GM21737 (cell line): ENCODE data around the gene ZBTB45.

Experiments
- ATAC-seq: cut with Tn5 transposase; IDR thresholded peaks from one replicate; pipeline ENCODE4 v1.9.1; 2021; ENCODE audit warnings: mild to moderate bottlenecking, moderate library complexity; ENCODE audit not compliant: unreplicated experiment

Gene ZBTB45

GRCh38 chr19:58519355-58520256 lies at the start of gene ZBTB45:
Gene ZBTB45, minus strand, starts transcription at chr19:58519810. Its CDS starts 2,137 bp downstream, at chr19:58517673.
- peak; percentile 75 for ATAC-seq

- no peak for ATAC-seq
These were observed 49.0 kb upstream of the ZBTB45 start for GRCh38 chr19:58568453-58569130.

DNA sequence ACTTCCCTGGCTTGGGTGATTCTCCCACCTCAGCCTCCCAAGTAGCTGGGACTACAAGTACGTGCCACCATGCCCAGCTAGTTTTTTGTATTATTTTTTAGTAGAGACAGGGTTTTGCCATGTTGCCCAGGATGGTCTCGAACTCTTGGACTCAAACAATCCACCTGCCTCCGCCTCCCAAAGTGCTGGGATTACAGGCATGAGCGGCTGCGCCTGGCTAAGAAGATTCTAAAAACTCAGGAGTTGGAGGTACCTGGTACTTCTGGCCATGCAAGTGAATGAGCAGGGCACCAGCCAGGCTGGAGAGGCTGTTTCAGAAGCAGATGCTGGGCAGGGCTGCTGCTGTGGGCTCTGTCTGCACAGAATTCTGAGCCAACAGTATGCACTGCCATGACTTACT lies 47.4 kb upstream of the ZBTB45 start:
- no peak for ATAC-seq

DNA sequence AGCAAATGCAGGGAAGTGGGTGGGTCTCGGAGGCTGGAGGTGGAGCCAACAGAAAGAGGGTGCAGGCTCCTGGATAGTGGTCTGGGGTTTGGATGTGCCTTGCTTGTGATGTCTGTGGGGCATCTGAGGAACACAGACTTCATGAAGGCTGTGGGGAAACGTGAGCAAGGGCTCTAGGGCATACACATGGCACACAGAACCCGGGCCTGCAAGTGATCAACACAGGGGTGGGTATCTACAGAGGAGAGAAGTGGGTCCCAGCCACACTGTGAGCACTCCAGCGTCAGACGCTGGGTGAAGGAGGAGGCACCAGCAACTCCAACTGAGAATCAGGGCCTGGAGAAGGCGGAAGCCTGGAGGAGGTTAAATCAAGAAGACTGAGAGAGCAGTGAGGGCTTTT lies 44.2 kb upstream of the ZBTB45 start:
- no peak for ATAC-seq

- no peak for ATAC-seq
These were observed 43.5 kb upstream of the ZBTB45 start for GRCh38 chr19:58563034-58563573.

GRCh38 chr19:58562122-58563033 lies 42.8 kb upstream of the ZBTB45 start:
- ATAC-seq = no peak

DNA sequence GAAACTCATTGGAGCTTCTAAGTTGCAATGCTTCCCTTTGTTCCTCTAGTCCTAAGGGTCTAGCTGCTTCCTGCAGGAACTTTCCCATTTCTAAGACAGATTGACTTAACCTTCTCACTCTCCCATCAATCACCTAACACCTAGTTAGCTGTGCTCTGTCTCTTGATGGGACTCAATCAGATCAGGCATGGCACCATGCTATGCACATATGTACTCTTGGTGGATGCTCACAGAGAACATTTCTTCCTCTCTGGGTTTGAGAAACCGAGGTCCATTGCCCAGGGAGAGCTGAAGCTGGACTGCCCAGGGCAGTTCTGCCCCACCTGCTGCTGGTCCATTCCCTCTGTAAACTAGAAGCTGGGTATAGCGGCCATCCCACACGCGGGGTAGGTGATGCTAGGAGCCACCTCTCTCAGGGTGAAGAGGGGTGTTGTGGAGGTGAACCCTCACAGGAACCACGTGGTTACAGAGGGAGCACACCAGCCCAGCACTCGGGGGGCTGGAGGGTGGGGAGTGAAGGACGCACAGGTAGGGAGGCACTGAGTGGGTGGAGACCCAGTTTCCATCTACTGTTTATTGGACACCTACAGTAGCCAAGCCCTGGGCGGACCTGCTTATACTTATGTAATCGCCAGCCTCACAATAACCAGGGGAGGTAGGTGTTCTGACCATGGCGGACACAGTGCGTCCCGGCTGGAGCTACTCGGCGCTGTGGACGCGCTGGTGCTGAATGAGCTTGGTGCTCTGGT lies 41.9 kb upstream of the ZBTB45 start:
- ATAC-seq = no peak

DNA sequence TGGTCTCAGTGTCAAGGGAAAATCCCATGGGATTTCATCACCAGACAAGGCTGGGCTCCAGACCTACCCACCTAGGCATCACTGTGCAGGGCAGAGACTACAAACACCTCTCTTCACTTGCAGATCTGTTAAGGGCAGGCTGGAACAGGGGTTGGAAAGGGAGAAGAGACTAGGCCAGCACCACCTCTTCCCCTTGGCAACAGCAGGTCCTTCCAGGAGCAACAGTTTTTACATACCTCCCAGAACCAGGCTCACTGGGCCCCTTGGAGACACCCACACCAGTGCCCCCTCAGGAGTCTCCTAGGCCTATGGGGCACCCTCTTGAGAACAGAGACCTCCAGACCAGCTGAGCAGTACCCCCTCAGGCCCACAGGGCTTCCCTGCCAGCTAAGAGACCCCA lies 41.3 kb upstream of the ZBTB45 start:
- ATAC-seq = no peak

DNA sequence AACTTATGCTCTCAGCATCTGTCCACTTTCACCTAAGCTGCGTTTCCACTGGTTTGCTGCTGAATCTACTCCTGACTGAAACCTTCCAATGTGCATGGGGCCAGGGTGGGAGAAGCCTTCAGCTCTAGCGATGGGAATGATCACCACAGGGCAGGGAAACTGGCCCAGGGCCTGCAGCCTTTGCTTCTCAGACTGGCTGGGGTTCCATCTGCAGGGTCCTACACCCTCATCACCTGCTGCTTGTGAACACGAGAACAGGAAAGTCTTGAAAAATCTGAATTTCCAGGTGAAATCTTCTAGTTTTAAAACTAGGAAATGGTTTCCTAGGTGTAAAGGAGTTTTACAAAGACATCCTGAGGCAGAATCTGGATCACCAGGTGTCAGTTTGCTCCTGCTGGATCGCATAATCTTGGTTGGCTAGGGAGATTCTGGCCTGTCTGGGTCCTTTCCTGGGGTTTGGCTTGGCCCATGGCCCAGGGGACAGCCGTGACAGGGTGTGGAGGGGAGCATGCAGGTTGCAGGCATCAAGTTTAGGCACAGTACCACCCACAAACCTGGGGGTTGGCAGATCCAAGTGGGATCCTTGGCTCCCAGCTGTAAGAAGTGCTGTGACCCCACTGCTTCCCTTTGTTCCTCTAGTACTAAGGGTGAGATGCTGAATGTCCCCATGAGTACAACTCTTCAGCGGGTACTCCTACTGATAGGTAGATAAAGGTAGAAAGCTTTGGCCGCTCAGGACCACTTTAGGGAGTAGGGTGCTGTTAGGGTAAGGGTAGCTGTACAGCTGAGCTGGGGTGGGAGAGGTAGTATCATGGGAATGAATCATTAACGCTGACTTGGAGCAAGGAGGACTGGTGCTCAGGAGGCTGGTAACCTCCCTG lies 40.6 kb upstream of the ZBTB45 start:
- ATAC-seq = no peak

GRCh38 chr19:58559275-58560006 lies 39.8 kb upstream of the ZBTB45 start:
- ATAC-seq = no peak

GRCh38 chr19:58558623-58559274 lies 39.1 kb upstream of the ZBTB45 start:
- ATAC-seq = peak; percentile 55

DNA sequence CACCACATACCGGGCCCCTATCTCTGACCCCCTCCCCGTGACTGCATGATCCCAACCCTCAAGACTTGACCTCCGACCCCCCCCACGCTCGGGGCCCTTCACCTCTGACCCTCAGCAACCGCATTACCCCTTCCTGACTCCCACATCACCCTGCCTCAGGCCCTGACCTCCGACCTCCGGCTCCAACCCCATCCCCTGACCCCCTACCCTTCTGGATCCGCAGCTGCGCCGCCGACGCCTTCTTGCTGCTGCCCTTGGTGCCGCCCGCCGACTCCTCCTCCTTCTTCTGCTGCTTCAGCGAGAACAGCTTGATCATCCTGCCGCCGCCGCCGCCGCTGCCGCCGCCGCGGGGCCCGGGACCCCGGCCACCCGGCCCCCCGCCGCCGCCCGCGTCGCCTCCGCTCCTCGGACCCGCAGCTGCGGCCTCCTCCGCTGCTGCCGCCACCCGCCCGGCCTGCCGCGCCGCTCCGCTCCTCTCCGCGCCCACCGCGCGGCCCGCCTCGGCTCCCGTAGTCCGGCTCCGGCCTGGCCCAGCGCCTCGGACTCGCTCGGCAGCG lies 38.5 kb upstream of the ZBTB45 start, which contains the start of gene UBE2M:
Gene UBE2M, minus strand, starts transcription at position 546 of the 557 bp plus-strand sequence. Its CDS starts 230 bp downstream, at position 316.
- ATAC-seq = peak; percentile 0

DNA sequence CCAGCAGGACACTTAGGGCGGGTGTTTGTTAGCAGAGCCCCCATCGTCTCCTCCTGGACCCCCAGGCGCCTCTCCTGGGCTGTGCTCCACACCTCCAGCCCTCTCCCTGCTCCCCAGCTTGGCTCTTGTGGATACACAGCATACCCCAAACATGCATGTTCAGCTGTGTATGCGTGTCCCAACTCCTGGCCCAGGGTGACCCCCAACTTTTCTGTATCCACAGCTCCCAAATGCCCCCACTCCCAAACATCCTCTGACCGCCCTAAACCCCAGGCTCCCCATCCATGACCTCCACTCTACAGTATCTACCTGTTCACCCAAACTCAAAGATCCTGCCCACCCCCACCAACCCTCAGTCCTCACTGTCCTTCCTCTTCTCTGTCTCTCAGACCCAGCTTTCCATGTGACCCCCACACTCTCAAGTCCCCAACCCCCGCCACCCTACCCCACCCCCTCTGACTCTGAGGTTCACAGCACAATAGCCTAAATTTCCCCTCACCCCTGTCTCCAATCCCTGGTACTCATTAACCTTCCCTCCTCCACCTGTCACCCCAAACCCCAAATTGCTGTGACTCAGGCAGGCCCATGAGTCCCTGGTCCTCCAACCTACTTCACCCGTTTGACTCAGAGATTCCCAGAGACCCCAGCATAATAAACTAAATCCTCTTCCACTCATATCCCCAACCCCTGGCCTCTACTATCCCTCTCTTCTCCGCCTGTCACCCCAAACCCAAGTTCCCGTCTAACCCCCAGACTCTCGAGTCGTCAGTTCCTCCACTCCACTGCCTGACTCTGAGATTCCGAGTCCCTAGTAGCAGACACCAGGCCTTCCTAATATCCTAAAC lies 37.8 kb upstream of the ZBTB45 start:
- ATAC-seq = no peak

DNA sequence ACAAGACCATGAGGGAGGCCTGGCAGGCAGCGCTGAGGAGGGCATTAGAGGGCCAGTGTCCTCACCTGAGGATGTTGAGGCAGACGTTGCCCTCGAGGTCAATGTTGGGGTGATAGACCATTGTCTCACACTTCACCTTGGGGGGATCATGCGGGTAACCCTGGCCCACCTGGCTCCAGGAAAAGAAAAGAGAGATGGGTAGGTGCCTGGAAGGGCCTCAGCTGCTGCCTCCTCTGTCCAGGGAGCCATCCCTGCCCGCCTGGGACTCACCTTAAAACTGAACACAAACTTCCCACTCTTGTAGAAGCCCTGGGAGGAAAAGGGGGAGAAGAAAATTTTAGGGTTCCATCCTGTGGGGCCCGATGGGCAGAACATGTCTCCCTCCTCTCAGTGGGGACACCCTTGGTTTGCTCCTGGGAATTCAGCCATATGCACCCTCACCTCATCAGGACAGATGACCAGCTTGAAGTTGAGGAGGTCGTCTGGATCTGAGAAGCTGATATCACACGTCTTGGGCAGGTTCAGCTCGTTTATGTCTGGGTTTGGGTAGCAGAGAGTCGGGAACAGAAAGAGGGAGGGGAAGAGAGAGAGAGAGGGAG lies 37.1 kb upstream of the ZBTB45 start:
- no peak for ATAC-seq

DNA sequence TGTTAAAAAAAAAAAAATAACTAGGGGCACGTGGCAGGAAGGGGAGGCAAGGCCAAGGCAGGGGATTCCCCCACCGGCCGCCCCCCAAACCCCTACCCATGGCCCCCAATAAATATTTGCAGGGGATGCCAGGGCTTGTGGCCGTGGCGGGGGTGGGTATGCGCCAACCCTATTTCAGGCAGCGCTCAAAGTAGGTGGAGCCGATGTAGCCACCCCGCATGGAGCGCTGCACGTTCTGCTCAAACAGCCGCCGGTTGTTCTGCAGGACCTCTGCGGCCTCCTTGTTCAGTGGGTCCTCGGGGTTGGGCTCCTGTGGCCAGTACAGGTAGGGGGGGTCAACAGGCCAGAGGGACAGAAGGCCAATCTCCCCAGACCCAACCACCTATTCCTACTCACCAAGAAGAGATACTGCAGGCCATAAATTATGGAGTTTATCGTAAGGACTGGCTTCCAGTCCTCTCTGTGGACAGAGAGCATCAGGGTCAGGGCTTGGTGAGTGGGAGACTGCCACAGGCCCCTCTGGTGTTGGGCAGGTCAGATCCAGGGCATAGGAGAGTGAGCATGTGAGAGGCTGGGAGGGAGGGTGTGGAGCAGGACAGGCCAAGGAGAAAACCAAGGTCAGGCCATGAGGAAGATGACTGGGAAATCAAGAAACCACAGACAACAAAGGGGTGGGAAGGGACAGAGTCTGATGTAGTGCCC lies 36.5 kb upstream of the ZBTB45 start:
- no peak for ATAC-seq
